DMS79 (cell line): Measurements from ENCODE around the gene SMIM33.
A peak's percentile ranks its signal among the peaks of the same experiment; 100 is the strongest.
"Not testable (repeated sequence)": the region's sequence is repeated elsewhere in the genome, so short reads cannot be mapped to it uniquely, and the experiment has no call there.

Experiments used
- DNase-seq: peaks from one replicate; lab custom pipeline; 2025; lab: John Stamatoyannopoulos, UW

Gene SMIM33

GRCh38 chr5:139482050-139482889 lies 11.5 kb downstream of the SMIM33 start, which contains the start of gene STING1:
STING1 (minus strand) TSS chr5:139482758; CDS start chr5:139481704, 1,054 bp downstream.
- DNase-seq, result peak; percentile 84

GRCh38 chr5:139482890-139483208 lies 12.0 kb downstream of the SMIM33 start:
- not testable (repeated sequence) for DNase-seq

GRCh38 chr5:139486201-139486600 lies 15.4 kb downstream of the SMIM33 start:
- DNase-seq, result no peak

GRCh38 chr5:139488260-139488659 lies 17.5 kb downstream of the SMIM33 start:
- DNase-seq, result no peak

GRCh38 chr5:139492700-139493192 lies 21.9 kb downstream of the SMIM33 start:
- no peak for DNase-seq

- DNase-seq, result no peak
Measured at GRCh38 chr5:139494256-139494655, 23.5 kb downstream of the SMIM33 start.

- DNase-seq, result no peak
Measured at GRCh38 chr5:139494832-139495231, 24.0 kb downstream of the SMIM33 start.

- no peak for DNase-seq
Measured at GRCh38 chr5:139495638-139496435, 25.0 kb downstream of the SMIM33 start.

GRCh38 chr5:139501381-139501780 lies 30.6 kb downstream of the SMIM33 start:
- DNase-seq, result no peak

GRCh38 chr5:139503036-139503817 lies 32.4 kb downstream of the SMIM33 start:
- not testable (repeated sequence) for DNase-seq

GRCh38 chr5:139503879-139504278 lies 33.1 kb downstream of the SMIM33 start:
- not testable (repeated sequence) for DNase-seq

- not testable (repeated sequence) for DNase-seq
Measured at GRCh38 chr5:139504722-139505121, 33.9 kb downstream of the SMIM33 start.

- DNase-seq, result no peak
Measured at GRCh38 chr5:139512786-139513390, 42.1 kb downstream of the SMIM33 start.

GRCh38 chr5:139513434-139513833 lies 42.6 kb downstream of the SMIM33 start:
- peak; percentile 9 for DNase-seq

- DNase-seq, result no peak
Measured at GRCh38 chr5:139513852-139514485, 43.2 kb downstream of the SMIM33 start.

- DNase-seq, result no peak
Measured at GRCh38 chr5:139514486-139514856, 43.7 kb downstream of the SMIM33 start.

- peak; percentile 39 for DNase-seq
Measured at GRCh38 chr5:139517683-139518564, 47.1 kb downstream of the SMIM33 start.
